Activated CD4-positive, alpha-beta T cell treated with anti-CD3 and anti-CD28 coated beads, Interleukin-2, Interleukin-6, amounts not matched to agents 100 ng/mL and 50 ng/mL, durations not matched to agents 16 hours and 8 hours (primary cell): Measurements from ENCODE around the gene KCNAB1.

Experiments used
- DNase-seq: peaks from one replicate; pipeline ENCODE4 v3.0.0-alpha.2; 2020

Gene KCNAB1

DNA sequence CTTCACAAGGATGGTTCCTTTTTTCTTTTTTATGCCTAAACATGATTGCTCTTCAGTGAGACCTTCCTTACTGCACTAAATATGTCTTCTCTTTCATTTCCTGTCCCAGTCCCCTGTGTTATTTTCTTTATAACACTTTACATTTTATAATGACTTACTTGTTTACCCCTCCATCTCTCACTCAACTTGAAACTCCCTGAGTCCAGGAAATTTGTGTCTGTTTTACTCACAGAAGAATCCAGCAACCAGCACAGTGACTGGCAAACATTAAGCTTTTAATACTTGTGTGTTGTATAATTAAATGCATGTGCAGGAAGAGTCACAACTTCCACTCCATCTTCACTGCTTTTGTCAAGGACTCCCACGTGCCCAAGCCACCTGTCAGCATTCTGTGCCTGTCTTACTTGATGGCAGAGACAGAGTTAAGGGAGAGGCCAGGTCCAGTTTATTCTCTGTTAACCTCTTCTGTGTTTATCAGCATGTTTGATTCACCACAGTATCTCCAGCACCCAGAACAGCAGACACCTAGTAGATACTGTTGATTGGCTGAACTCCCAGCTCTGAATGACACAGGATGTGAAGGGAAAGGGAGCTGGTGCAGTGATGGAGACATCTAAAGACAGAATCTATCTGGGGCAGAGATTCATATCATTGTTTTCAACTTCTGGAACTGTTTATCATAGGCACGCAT lies 391.8 kb downstream of the KCNAB1 start:
- DNase-seq: peak; percentile 45

DNA sequence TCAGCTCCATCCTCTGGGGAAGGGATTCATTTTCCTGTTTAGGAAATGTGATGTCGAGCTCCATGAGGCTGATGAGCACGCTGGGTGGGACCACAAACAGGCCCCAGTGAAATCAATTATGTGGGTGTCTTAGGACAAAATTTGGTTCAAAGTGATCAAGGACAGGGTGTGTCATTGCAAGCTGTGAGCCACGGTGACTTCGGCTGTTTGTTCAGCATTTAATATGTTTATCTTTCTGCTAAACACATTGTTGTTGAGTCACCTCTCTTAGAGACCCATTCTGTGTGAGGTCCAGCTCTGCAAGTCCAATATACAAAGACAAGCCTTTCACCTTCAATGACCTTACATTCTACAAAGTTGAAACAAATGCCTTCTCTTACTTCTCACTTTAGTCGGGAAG lies 393.2 kb downstream of the KCNAB1 start:
- DNase-seq: no peak

DNA sequence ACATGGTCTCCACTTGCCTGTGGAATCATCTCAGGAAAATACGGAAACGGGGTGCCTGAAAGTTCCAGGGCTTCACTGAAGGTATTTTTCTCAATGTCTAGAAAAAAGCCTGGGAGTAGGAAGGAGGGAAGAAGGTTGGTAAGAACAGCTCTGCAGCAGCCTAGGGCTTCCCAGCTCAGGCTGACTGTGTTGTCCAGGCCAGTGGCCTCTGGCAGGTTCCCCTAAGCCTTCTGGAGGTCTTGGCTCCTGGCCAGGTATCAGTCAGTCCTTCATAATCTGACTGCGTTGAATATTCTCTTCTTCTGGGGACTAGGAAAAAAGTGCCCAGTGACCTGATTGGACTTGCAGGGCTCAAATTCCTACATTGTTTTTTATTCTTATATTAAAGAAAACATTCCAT lies 395.9 kb downstream of the KCNAB1 start:
- no peak for DNase-seq

DNA sequence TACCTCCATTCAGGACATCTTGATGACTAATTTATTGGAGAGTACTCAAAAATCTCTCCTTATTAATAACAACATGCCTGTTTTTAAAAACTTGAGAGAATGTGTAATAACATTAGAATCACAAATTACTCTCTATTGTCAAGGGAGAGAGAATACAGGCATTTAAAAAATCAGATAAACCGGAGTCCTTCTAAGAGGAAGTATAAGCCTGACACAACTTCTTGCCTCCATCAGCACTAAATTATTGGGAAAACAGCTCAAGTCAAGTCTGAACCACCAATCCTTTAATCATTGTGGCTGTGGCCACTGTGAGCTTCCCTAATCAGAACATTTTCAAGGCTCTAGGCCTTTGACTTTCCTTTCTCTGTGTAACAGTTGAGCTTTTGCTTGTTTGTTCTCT lies 396.6 kb downstream of the KCNAB1 start:
- DNase-seq: no peak

DNA sequence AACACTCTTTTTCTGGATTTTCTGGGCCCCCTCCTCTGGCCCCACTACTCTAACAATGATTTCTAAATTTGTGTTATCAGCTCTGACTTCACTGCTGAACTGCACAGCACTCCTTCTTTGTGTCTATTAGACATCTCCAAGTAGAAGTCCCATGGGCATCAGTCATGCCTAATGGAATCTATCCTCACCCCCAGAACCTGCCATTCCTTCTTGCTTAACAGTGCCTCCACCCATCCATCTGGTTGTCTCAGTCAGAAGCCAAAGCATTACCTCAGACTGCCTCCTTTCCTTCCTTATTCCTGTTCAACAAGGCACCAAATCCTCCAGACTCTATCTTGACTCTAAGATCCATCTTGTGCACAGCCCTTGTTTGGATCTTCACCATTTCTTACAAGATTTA lies 398.3 kb downstream of the KCNAB1 start:
- no peak for DNase-seq

DNA sequence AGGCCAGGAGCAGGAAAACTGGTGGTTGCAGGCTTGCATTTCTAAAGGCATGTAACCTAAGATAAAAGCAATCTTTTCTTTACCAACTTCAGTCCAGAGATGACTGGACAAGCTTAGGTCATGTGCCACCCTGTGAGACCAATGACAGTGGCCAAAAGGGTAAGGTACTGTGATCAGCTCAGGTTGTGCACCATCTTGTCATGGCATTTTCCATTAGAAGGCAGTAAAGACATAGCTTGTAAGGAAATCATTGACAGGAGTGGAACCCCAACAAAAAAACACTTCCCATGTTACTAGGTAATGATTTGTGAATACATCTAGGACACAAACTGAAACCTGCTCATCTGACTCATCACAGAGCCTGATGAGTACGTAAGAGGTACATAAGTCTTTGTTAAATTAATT lies 399.4 kb downstream of the KCNAB1 start:
- DNase-seq: peak; percentile 71

DNA sequence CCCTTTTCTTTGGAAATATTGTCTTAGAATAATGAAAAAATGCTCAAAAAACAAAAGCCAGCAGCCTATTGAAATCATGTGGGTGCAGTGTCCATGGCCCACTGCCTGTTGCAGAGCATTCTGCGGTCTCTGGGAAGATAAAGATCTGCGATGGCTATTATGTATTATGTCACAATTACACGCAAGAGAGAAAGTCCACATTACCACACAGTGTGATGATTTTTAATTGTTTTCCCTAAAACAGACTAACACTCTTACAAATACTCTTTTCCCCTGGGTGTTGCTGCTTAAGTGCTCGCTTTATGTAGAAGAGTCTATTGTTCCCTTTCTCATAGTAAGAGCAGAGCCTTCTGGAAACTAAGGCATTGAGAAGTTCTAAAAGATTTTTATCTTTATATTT lies 402.3 kb downstream of the KCNAB1 start:
- DNase-seq: no peak

DNA sequence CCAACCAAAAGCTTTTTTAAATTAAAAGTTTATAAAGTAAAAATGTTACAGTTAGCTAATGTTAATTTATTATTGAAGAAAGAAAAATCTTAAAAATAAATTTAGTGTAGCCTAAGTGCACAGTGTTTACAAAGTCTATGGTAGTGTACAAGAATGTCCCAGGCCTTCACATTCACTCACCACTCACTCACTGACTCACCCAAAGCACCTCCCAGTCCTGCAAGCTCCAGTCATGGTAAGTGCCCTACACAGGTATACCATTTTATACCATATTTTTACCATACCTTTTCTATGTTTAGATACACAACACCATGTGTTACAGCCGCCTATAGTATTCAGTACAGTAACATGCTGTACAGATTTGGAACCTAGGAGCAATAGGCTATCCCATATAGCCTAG lies 405.4 kb downstream of the KCNAB1 start:
- no peak for DNase-seq

DNA sequence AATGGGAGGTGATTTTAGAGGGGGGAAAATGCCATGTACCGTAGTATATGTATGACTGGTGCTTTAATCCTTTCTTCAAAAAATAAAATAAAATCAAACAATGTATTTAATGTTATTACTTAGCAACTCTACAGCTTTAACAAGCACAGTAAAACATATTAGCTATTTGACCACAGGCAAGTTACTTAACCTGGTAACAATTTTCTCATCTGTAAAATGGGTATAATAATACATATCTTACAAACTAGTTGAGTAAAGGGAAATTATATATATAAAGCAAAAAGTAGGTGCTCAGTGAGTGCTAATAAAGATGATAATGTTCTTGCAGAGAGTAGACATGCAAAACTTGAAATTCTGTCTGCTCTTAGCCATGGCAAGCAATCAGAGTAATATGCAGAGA lies 406.7 kb downstream of the KCNAB1 start:
- DNase-seq: no peak

DNA sequence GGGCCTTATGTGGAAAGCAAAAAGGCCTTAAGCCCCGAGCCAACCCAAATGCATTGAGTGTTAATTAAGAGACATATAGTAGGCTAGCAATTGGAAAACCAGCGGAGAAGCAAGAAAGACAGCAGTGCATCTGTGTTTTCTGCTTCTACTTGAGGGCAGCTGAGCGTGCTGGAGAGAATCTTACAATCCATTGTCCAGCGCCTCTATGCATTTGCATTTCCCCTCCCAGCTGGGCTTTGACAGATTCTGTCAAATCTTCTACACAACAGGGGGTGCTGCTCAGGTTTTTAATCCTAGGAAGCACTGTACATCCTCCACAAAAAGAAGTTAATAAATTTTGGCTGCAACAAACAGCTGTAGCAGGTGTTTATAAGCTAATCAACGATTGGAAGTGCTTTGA lies 410.6 kb downstream of the KCNAB1 start:
- no peak for DNase-seq

DNA sequence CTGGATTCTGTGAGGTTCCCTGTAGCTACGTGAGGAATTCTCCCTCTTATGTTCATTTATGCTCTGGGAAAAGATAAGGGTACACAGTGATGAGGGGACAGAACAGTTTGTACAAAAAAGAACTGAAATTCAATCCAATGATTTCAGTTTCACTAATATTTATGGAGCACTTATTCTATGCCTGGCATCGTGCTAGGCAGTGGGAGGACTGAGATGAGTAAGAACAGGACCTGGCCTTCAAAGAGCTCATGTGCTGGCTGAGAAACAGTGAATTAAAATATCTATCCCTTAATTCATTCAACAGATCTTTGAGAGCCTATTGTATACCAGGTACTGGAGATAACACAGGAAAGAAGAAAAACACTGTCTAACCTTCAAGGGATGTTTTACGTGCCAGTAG lies 412.4 kb downstream of the KCNAB1 start:
- DNase-seq: no peak

DNA sequence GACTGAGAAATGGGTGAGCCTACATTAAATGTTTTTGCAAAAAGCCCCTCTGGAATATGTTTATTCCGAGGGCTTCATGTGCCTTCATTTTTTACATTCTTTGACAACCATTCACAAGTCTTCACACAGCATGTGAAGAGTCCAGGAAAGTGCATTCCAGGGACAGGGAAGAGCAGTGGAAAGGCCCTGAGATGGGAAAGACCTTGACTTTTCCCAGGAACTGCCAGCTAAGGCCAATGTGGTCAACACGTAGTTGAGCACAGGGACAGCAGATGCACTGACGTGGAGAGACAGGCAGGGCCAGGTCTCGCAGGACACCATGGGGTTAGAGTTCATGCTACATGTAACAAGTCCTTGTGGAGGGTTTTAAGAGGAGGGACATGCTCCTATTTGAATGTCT lies 412.8 kb downstream of the KCNAB1 start:
- no peak for DNase-seq

DNA sequence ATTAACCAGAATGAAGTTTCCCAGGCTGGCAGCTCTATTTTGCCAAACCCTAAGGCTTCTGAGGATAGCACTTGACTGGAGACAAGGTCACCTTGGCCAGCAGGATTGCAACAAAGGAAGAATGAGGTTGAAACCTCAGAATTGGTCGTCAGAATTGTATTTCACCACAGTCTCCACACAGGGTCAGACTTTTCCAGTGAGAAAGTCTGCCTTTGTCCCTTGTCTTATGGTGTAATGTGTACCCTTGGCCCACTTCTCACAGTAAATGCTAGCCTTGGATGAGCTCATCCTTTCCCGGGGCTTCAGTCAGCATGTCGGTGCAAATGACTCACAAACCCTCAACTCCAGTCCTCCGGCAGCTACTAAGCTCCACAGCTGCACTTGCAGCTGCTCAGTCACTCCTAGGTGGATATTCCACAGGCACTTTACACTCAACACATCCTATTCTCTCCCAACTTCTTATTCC lies 414.8 kb downstream of the KCNAB1 start:
- peak; percentile 55 for DNase-seq

DNA sequence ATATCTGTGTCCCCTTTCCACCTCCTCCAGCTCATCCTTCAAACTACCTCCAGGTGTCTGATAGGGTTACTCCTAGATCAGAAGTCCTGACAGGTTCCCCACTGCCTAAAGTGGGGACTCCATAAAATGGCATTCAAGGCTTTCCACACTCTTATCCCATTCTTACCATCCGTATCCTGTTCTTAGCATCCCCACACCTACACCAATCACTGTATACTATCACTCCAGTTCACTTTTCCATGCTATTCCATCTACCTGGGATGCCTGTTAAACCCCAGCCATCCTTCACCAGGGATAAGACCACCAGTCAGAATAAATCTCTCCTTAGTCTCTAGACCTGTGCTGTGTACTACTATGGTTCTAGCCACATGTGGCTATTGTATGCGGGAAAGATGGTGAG lies 415.4 kb downstream of the KCNAB1 start:
- DNase-seq: no peak

DNA sequence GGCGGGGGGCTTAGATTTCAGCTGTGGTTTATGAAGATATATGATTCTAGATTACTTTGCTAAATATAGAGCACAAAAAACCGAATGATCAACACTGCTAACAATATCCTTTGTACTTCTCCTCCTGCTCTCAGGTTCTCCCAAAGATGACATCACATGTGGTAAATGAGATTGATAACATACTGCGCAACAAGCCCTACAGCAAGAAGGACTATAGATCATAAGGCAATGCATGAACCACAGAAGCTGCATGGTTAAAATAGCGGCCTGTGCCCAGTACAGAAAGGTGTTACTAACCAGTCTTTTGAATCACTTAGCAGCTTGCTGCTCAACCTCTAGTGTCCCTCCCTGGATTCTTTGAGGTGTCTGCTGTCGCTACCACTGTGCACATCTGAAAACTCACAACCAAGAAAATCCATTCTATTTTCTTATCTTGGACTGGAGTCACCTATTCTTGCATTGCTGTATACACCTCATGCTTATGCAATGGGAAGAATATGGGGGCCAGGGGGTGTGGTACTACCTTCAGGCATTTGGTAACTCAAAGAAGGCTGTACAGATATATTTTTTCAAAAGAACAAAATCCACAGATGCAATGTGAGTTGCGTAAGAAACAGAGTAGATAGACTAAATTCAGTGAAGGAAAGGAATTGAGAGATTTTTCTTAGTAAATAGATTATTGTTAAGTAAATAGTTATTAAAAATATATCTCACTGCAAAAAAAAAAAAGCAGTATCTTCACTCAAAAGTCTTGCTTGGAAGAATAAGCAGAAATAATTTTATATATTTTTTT lies 416.3 kb downstream of the KCNAB1 start:
- no peak for DNase-seq

DNA sequence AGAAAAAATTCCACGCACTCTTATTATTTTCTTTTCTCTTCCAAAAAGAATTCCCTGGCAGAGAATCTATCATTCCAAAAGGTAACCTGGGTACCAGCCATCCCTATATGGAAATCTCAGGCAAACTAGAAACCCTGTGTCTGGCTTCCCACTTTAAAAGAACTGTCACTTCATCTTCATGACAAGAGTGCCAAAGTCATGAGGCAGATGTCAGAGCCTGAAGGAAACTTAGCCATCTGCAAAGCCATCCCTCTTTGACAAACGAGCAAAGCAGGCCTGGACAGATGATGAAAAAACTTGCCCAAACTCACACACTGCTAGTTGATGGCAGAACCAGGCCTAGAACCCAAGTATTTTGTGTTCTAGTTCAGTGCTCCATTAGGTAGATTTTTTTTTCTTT lies 418.7 kb downstream of the KCNAB1 start:
- no peak for DNase-seq

DNA sequence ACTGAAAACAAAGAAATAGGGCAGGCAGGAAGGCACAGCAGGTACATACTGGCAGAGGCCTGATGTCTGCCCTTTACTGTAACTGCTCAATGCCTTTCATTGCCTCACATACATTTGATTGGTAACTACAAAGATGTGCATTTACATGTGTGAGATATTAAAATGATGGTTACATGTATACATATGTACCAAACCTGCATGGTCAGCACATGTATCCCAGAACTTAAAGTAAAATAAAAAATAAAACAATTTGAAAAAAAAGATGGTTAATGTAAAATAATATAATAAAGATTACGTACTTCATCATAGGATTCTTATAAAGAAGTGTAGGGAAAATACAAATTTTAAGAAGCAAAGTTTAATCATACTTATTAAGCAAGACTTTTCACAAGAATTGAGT lies 419.4 kb downstream of the KCNAB1 start:
- no peak for DNase-seq

DNA sequence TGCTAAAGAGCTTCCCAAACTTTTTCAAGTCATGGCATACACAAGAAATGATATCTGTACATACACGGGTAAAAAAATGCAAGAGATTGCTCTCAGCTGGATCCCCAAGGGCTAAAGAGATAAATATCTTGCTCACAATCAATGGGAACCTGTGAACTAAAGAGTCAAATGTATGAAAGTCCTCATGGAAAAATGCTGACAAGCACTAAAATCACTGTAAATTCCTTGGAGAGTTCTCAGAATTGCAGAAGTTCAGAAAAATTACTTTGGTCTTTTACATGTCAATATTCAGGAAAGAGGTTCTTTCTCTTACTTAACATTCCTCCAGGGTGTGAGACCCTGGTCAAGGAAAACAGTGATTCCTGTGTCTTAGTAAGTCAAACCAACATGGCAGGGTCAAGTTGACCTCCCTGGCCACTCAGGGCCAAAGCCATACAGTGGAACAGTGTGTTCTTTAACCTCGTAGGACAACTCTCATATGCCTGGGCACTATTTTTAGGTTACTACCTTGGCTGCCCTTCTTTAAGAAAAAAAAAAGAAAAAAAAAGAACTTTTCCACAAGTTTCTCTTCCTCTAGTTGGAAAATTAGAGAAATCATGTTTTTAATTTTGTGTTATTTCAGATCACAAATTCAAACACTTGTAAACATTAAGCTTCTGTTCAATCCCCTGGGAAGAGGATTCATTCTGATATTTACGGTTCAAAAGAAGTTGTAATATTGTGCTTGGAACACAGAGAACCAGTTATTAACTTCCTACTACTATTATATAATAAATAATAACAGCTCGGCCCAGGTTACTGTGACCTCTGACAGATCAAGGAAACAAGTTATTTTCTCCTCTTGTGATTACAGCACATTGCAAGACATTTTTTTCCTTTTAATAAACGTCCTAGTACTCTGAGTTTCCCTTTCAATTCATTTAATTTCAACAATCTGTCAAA lies 422.0 kb downstream of the KCNAB1 start:
- no peak for DNase-seq

DNA sequence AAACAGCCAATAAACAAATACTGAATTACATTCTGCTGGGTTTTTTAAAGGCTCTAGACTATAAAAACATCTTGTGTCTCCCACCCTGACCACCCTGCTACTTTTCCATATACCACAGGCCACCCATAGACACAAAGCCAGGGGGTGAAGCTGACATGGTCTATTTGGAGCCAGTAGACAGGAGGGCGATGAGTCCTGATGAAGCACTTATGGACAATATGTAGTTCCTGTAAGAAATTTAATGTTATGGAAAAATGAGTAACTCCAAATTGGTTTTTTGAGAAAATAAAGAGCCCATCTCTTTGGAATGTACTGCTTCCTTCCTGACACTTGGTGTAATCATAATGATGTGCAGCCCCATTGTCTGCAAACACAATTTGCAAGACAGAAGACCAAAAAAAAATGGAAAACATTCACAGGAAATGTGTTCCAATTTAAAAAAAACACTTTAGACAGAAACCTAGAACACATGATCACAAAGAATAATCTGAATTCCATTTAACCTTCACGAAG lies 422.7 kb downstream of the KCNAB1 start:
- no peak for DNase-seq

DNA sequence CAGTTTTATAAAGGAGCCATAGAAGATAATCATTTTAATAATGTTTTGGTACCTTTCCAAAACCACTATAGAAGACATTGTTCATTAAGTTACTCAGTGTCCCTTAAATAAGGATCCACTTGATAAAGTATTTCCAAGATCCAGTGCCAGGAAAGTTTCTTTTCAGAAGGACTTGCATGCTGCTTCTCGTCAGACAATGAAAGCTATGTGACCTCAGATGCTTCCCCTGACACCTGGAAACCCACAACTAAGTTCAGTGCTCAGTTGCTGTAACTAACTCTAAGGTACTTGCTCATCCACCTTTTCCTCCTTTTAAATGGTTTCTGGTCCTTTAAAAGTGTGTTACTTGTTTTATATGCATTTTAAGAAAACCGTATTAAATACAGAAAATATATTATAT lies 427.3 kb downstream of the KCNAB1 start:
- no peak for DNase-seq

DNA sequence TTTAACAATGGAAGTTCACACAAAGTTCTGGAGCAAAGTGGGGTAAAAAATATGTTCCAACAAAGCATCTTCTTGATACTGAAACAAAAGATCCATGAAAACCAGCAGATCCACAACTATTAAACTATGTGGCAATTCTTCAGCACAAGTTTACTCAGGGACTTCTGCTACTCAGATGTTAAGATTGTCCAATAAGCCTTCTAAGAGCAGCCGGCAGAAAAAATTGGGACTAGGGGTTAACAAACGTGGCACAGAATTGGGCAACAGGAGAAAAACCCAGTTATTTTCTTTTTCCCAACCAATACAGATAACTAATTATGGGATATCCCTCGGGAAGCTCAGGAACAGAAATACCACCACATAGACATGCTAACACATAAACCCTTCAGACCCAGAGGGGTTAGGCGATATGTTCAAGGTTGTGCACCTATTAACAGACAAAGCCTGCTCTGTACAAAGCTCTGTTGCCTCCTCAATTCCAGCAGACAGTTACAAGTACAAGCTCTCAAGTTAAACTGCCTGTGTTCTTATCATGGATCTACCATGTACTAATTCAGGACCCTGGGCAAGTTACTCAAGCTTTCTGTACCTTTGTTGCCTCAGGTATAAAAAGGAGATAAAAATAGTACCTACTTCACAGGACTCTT lies 427.8 kb downstream of the KCNAB1 start:
- no peak for DNase-seq

DNA sequence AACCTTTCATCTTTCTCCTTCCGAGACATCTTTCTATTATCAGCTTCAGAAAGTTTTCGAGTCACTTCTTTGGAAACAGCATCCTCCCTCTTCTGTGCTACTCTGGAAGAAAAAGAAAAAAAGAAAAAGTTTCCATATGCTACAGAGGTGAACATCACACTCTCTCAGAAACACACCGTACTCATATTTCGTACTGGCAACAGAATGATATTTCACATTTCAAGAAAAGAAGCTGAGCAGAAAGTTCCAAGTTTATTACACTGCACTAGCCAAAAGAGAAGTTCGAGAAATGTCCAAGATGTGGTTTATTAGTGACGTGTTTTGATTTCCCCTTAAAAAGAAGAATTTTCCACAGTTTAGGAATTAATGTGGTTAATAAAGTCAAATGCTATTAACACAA lies 428.5 kb downstream of the KCNAB1 start:
- DNase-seq: no peak

DNA sequence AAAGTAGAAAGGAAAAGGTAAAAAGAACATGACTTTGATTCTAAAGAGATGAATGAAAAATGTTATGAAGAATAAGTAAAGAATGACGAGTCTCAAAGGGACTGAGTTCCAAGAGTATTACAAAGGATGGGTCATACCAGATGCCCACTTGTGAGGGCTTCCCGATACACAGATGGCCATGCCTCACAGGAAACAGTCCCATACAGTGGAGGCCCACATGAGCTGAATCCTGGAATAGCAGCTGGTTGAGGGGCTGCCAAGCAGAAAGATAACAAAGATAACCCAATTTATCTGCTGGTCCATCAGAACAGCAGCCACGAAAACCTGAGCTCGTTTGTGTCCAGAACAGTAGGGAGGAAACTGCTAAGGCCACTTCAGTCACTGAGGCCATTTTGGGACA lies 430.9 kb downstream of the KCNAB1 start:
- no peak for DNase-seq
